KOPT-K1 (cell line): ENCODE results near the gene SYT17.

ENCODE experiments used
- H3K27ac ChIP-seq: fragments of 200-600 bp; sonication (generic); 2 replicates; pipeline ENCODE4 v1.5.1; 2016; ENCODE audit warnings: antibody characterized with exemption, mild to moderate bottlenecking, low read depth, low read length; ENCODE audit not compliant: poor library complexity, severe bottlenecking
- H3K36me3 ChIP-seq: fragments of 200-600 bp; sonication (generic); 2 replicates; pipeline ENCODE4 v1.5.1; 2017; ENCODE audit warnings: antibody characterized with exemption, mild to moderate bottlenecking, low read length, moderate library complexity; ENCODE audit not compliant: insufficient read depth
- H3K9me3 ChIP-seq: fragments of 200-600 bp; sonication (generic); 2 replicates; pipeline ENCODE4 v1.5.1; 2017; ENCODE audit warnings: antibody characterized with exemption, low read length, mild to moderate bottlenecking; ENCODE audit not compliant: insufficient read depth, poor library complexity, severe bottlenecking

Gene SYT17

GRCh38 chr16:19294156-19294649 lies 126.2 kb downstream of the SYT17 start:
- no peaks in the 10 kb centered on the region for H3K9me3 ChIP-seq
- no peaks in the 10 kb centered on the region for H3K36me3 ChIP-seq
- no peak overlapping the region for H3K27ac ChIP-seq

- H3K27ac ChIP-seq: no peak overlapping the region
- no peaks in the 10 kb centered on the region for H3K36me3 ChIP-seq
- no peaks in the 10 kb centered on the region for H3K9me3 ChIP-seq
Measured at GRCh38 chr16:19295393-19295792, 127.4 kb downstream of the SYT17 start.

GRCh38 chr16:19297454-19297853 lies 129.4 kb downstream of the SYT17 start:
- H3K36me3 ChIP-seq: no peaks in the 10 kb centered on the region
- H3K9me3 ChIP-seq: no peaks in the 10 kb centered on the region
- H3K27ac ChIP-seq: no peak overlapping the region

- Histone ChIP-seq H3K9me3 (no peaks in the 10 kb centered on the region), H3K36me3 (no peaks in the 10 kb centered on the region), H3K27ac (no peak overlapping the region)
Measured at GRCh38 chr16:19299565-19299964, 131.5 kb downstream of the SYT17 start.

GRCh38 chr16:19301931-19302330 lies 133.9 kb downstream of the SYT17 start:
- no peaks in the 10 kb centered on the region for H3K36me3 ChIP-seq
- H3K27ac ChIP-seq: no peak overlapping the region
- H3K9me3 ChIP-seq: no peaks in the 10 kb centered on the region

GRCh38 chr16:19304750-19305149 lies 136.7 kb downstream of the SYT17 start:
- no peak overlapping the region for H3K27ac ChIP-seq
- H3K9me3 ChIP-seq: no peaks in the 10 kb centered on the region
- no peaks in the 10 kb centered on the region for H3K36me3 ChIP-seq

GRCh38 chr16:19305443-19305842 lies 137.4 kb downstream of the SYT17 start:
- Histone ChIP-seq H3K27ac (no peak overlapping the region), H3K36me3 (no peaks in the 10 kb centered on the region), H3K9me3 (no peaks in the 10 kb centered on the region)

- no peaks in the 10 kb centered on the region for H3K9me3 ChIP-seq
- no peaks in the 10 kb centered on the region for H3K36me3 ChIP-seq
- no peak overlapping the region for H3K27ac ChIP-seq
Measured at GRCh38 chr16:19307587-19308241, 139.7 kb downstream of the SYT17 start.

GRCh38 chr16:19308392-19308791 lies 140.4 kb downstream of the SYT17 start:
- Histone ChIP-seq H3K9me3 (no peaks in the 10 kb centered on the region), H3K27ac (no peak overlapping the region), H3K36me3 (no peaks in the 10 kb centered on the region)

GRCh38 chr16:19309178-19309577 lies 141.1 kb downstream of the SYT17 start:
- no peaks in the 10 kb centered on the region for H3K36me3 ChIP-seq
- H3K9me3 ChIP-seq: no peaks in the 10 kb centered on the region
- H3K27ac ChIP-seq: no peak overlapping the region

- no peak overlapping the region for H3K27ac ChIP-seq
- H3K9me3 ChIP-seq: no peaks in the 10 kb centered on the region
Measured at GRCh38 chr16:19314718-19315425, 146.8 kb downstream of the SYT17 start.

GRCh38 chr16:19315889-19316433 lies 147.9 kb downstream of the SYT17 start:
- no peaks in the 10 kb centered on the region for H3K36me3 ChIP-seq
- no peaks in the 10 kb centered on the region for H3K9me3 ChIP-seq
- no peak overlapping the region for H3K27ac ChIP-seq

More at GRCh38 chr16:19314718-19315425, 146.8 kb downstream of the SYT17 start:
- no peaks in the 10 kb centered on the region for H3K36me3 ChIP-seq

GRCh38 chr16:19316846-19317245 lies 148.8 kb downstream of the SYT17 start:
- Histone ChIP-seq H3K27ac (no peak overlapping the region), H3K9me3 (no peaks in the 10 kb centered on the region), H3K36me3 (no peaks in the 10 kb centered on the region)
